Measurements from ENCODE around the gene LRMDA.

LRMDA gene

DNA sequence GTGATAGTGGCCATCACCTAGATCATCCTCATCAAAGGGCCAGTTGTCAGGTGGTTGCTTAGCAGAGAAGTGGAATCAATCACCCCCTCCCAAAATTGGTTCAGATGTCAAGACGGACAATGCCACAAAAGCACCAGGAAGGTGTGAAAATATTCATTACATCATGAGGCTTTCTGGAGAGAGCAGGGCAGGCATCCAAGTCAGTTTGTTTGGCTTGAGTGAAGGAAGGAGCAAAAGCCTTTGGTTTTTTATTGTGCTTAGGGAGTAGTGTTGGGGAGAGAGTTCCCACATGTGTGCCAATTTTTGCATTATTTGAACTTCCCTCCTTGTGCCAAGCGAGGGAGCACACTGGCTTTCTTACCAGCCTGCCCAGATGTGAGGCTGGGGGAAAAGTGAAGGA is 1082.9 kb downstream of the LRMDA start:
- TF ChIP-seq, protein P1, sequence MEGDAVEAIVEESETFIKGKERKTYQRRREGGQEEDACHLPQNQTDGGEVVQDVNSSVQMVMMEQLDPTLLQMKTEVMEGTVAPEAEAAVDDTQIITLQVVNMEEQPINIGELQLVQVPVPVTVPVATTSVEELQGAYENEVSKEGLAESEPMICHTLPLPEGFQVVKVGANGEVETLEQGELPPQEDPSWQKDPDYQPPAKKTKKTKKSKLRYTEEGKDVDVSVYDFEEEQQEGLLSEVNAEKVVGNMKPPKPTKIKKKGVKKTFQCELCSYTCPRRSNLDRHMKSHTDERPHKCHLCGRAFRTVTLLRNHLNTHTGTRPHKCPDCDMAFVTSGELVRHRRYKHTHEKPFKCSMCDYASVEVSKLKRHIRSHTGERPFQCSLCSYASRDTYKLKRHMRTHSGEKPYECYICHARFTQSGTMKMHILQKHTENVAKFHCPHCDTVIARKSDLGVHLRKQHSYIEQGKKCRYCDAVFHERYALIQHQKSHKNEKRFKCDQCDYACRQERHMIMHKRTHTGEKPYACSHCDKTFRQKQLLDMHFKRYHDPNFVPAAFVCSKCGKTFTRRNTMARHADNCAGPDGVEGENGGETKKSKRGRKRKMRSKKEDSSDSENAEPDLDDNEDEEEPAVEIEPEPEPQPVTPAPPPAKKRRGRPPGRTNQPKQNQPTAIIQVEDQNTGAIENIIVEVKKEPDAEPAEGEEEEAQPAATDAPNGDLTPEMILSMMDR (conservative IDR thresholded peaks at IDR 0.05; ENCODE audit: low read length), result no peak
- no peak for TF ChIP-seq EZH2phosphoT487 (IDR thresholded peaks at IDR 0.05; ENCODE audit: borderline replicate concordance)
- H3K36me3 ChIP-seq (ENCODE audit: insufficient read depth, low read length), result no peaks in the 10 kb centered on the region
- H2AFZ ChIP-seq (ENCODE audit: low read length), result no peak overlapping the region
- H3K9me2 ChIP-seq (replicated peaks; ENCODE audit: low read depth, low read length), result no peaks in the 10 kb centered on the region
- no peak overlapping the region for H3K9ac ChIP-seq (ENCODE audit: low read depth, low read length, poor library complexity, severe bottlenecking)
- no peaks in the 10 kb centered on the region for H3K9me3 ChIP-seq (ENCODE audit: insufficient read depth, low read depth, low read length)
- no peaks in the 10 kb centered on the region for H3K79me2 ChIP-seq (ENCODE audit: insufficient read depth, low read length)
- no peaks in the 10 kb centered on the region for H3F3A ChIP-seq (ENCODE audit: low read depth)
- H3K4me2 ChIP-seq (ENCODE audit: low read depth, low read length, poor library complexity, severe bottlenecking), result no peak overlapping the region
- H3K4me3 ChIP-seq (ENCODE audit: low read length, poor library complexity, severe bottlenecking), result no peak overlapping the region
- H3K4me1 ChIP-seq (ENCODE audit: insufficient read depth, low read length, poor library complexity, severe bottlenecking), result no peaks in the 10 kb centered on the region
- no peaks in the 10 kb centered on the region for H3K27me3 ChIP-seq (ENCODE audit: insufficient read depth, low read length, poor library complexity, severe bottlenecking)
- no peaks in the 10 kb centered on the region for H4K20me1 ChIP-seq (ENCODE audit: insufficient read depth, low read length, poor library complexity, severe bottlenecking)

DNA sequence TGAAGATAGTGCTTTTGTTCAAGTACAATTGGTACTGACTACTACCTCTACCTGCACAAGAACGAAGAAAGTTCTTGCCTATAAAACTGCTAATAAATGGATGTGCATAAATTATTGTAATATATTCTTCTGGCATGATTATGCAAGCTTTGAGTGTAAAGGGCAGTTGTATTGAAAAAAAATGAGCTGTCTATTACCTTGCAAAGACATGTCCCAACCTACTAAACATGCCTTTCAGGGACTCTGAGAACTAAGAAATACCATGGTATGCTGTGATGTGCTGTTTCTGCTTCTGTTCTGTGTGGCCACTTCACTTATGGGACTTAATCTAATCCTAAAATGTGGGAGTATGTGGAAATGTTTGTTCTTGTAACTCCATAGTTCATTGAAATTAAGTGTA is 1083.4 kb downstream of the LRMDA start:
- Histone ChIP-seq H3K79me2 (ENCODE audit: insufficient read depth, low read length) (no peaks in the 10 kb centered on the region), H3K9me3 (ENCODE audit: insufficient read depth, low read depth, low read length) (no peaks in the 10 kb centered on the region), H3K4me1 (ENCODE audit: insufficient read depth, low read length, poor library complexity, severe bottlenecking) (no peaks in the 10 kb centered on the region), H3K4me3 (ENCODE audit: low read length, poor library complexity, severe bottlenecking) (no peak overlapping the region), H2AFZ (ENCODE audit: low read length) (no peak overlapping the region), H3K9me2 (replicated peaks; ENCODE audit: low read depth, low read length) (no peaks in the 10 kb centered on the region), H3K4me2 (ENCODE audit: low read depth, low read length, poor library complexity, severe bottlenecking) (no peak overlapping the region), H3K36me3 (ENCODE audit: insufficient read depth, low read length) (no peaks in the 10 kb centered on the region), H3K9ac (ENCODE audit: low read depth, low read length, poor library complexity, severe bottlenecking) (no peak overlapping the region), H3K27me3 (ENCODE audit: insufficient read depth, low read length, poor library complexity, severe bottlenecking) (no peaks in the 10 kb centered on the region), H4K20me1 (ENCODE audit: insufficient read depth, low read length, poor library complexity, severe bottlenecking) (no peaks in the 10 kb centered on the region), H3F3A (ENCODE audit: low read depth) (no peaks in the 10 kb centered on the region)
- TF ChIP-seq, protein P1 (conservative IDR thresholded peaks at IDR 0.05; ENCODE audit: low read length), result no peak
- TF ChIP-seq EZH2phosphoT487 (IDR thresholded peaks at IDR 0.05; ENCODE audit: borderline replicate concordance), result no peak

DNA sequence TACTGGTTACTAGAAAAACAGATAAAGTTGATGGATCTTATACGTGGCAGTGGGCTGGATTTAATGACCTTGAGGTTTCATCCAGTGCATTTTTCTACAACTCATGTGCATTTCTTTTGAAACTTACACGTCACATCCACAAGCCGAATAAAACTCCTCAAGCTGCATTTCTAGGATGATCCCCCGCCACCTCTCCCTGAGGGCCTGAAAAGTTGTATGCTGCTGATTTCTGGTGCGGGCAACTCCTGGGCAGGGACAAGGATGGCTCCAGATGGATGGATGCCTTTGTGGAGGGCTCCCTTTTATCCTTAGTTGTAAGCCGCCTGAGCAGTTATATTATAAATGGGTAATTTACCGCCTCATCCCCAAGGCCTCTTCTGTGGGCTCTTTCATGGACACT is 1091.1 kb downstream of the LRMDA start:
- no peaks in the 10 kb centered on the region for H3K9me3 ChIP-seq (ENCODE audit: insufficient read depth, low read depth, low read length)
- H3K36me3 ChIP-seq (ENCODE audit: insufficient read depth, low read length), result no peaks in the 10 kb centered on the region
- H3K79me2 ChIP-seq (ENCODE audit: insufficient read depth, low read length), result no peaks in the 10 kb centered on the region
- no peaks in the 10 kb centered on the region for H3K4me1 ChIP-seq (ENCODE audit: insufficient read depth, low read length, poor library complexity, severe bottlenecking)
- H3F3A ChIP-seq (ENCODE audit: low read depth), result no peaks in the 10 kb centered on the region
- H2AFZ ChIP-seq (ENCODE audit: low read length), result no peak overlapping the region
- no peak overlapping the region for H3K4me2 ChIP-seq (ENCODE audit: low read depth, low read length, poor library complexity, severe bottlenecking)
- H4K20me1 ChIP-seq (ENCODE audit: insufficient read depth, low read length, poor library complexity, severe bottlenecking), result no peaks in the 10 kb centered on the region
- no peak overlapping the region for H3K9ac ChIP-seq (ENCODE audit: low read depth, low read length, poor library complexity, severe bottlenecking)
- H3K9me2 ChIP-seq (replicated peaks; ENCODE audit: low read depth, low read length), result no peaks in the 10 kb centered on the region
- H3K4me3 ChIP-seq (ENCODE audit: low read length, poor library complexity, severe bottlenecking), result no peak overlapping the region
- H3K27me3 ChIP-seq (ENCODE audit: insufficient read depth, low read length, poor library complexity, severe bottlenecking), result no peaks in the 10 kb centered on the region
- TF ChIP-seq EZH2phosphoT487 (IDR thresholded peaks at IDR 0.05; ENCODE audit: borderline replicate concordance), result no peak
- TF ChIP-seq, protein P1 (conservative IDR thresholded peaks at IDR 0.05; ENCODE audit: low read length), result no peak

All from Loucy (cell line).